ENCODE measurements around the gene PRKCB. TPM values are rescaled to one million over a fixed set of nuclear protein-coding genes. Genes with fewer than 3 reads are reported as not detected.

Gene PRKCB
- total RNA-seq, 6 experiments from 2014 or later, result not detected

GRCh38 chr16:23842137-23842600, 6.4 kb downstream of the PRKCB start:
- Mint-ChIP-seq H3K4me3 (no peak overlapping the region), H3K4me1 (ENCODE audit: low read depth) (no peaks in the 10 kb centered on the region), H3K27ac (no peak overlapping the region), H3K27me3 (ENCODE audit: insufficient read depth) (peaks cover 4% of the 10 kb centered on the region; the same call in 1 of the 2 replicates), H3K9me3 (no peaks in the 10 kb centered on the region), H3K36me3 (ENCODE audit: low read depth) (no peaks in the 10 kb centered on the region)
- TF ChIP-seq CTCF (IDR thresholded peaks at IDR 0.05), result no peak
- DNase-seq, result no peak

- H3K27ac Mint-ChIP-seq, result no peak overlapping the region
- no peak for TF ChIP-seq CTCF (IDR thresholded peaks at IDR 0.05)
- H3K36me3 Mint-ChIP-seq (ENCODE audit: low read depth), result no peaks in the 10 kb centered on the region
- H3K4me1 Mint-ChIP-seq (ENCODE audit: low read depth), result no peaks in the 10 kb centered on the region
- peaks cover 4% of the 10 kb centered on the region; the same call in 1 of the 2 replicates for H3K27me3 Mint-ChIP-seq (ENCODE audit: insufficient read depth)
- H3K9me3 Mint-ChIP-seq, result no peaks in the 10 kb centered on the region
- H3K4me3 Mint-ChIP-seq, result no peak overlapping the region
- DNase-seq, result no peak
Measured at GRCh38 chr16:23843143-23843542, 7.4 kb downstream of the PRKCB start.

GRCh38 chr16:23847251-23847650, 11.5 kb downstream of the PRKCB start:
- no peaks in the 10 kb centered on the region; the same call in none of the 2 replicates for H3K27me3 Mint-ChIP-seq (ENCODE audit: insufficient read depth)
- TF ChIP-seq CTCF (IDR thresholded peaks at IDR 0.05), result no peak

GRCh38 chr16:23847948-23848347, 12.2 kb downstream of the PRKCB start:
- Mint-ChIP-seq H3K27me3 (ENCODE audit: insufficient read depth) (no peaks in the 10 kb centered on the region; the same call in none of the 2 replicates), H3K4me1 (ENCODE audit: low read depth) (no peaks in the 10 kb centered on the region), H3K4me3 (no peak overlapping the region), H3K9me3 (no peaks in the 10 kb centered on the region; the same call in 1 of the 2 replicates), H3K27ac (no peak overlapping the region), H3K36me3 (ENCODE audit: low read depth) (no peaks in the 10 kb centered on the region)
- TF ChIP-seq CTCF (IDR thresholded peaks at IDR 0.05), result no peak
- DNase-seq, result no peak

More at GRCh38 chr16:23847251-23847650, 11.5 kb downstream of the PRKCB start:
- no peak overlapping the region for H3K4me3 Mint-ChIP-seq
- H3K4me1 Mint-ChIP-seq (ENCODE audit: low read depth), result no peaks in the 10 kb centered on the region
- no peak overlapping the region for H3K27ac Mint-ChIP-seq
- no peak for DNase-seq
- H3K36me3 Mint-ChIP-seq (ENCODE audit: low read depth), result no peaks in the 10 kb centered on the region
- H3K9me3 Mint-ChIP-seq, result no peaks in the 10 kb centered on the region; the same call in 1 of the 2 replicates

GRCh38 chr16:23848958-23849357, 13.2 kb downstream of the PRKCB start:
- Mint-ChIP-seq H3K9me3 (no peaks in the 10 kb centered on the region; the same call in 1 of the 2 replicates), H3K4me3 (no peak overlapping the region), H3K4me1 (ENCODE audit: low read depth) (no peaks in the 10 kb centered on the region), H3K27me3 (ENCODE audit: insufficient read depth) (no peaks in the 10 kb centered on the region; the same call in none of the 2 replicates), H3K27ac (no peak overlapping the region), H3K36me3 (ENCODE audit: low read depth) (no peaks in the 10 kb centered on the region)
- no peak for DNase-seq
- no peak for TF ChIP-seq CTCF (IDR thresholded peaks at IDR 0.05)
